B cell (primary cell): ENCODE results near the gene EXOC6B.

ENCODE experiments used
- CTCF ChIP-seq: fragments of 200-600 bp; IDR thresholded peaks from one replicate; pipeline ENCODE4 v1.8.0; 2022; ENCODE audit warnings: antibody characterized with exemption, mild to moderate bottlenecking
- EZH2 ChIP-seq: IDR thresholded peaks from 2 replicates; pipeline ENCODE4 v1.6.1; 2012; ENCODE audit warnings: borderline replicate concordance, low read depth, mild to moderate bottlenecking, moderate library complexity, low read length; ENCODE audit not compliant: insufficient read depth, poor library complexity, severe bottlenecking

- peak; percentile 97 for TF ChIP-seq CTCF
- TF ChIP-seq EZH2, result no peak
These were observed 54.9 kb downstream of the EXOC6B start for GRCh38 chr2:72770879-72771461.
